Pancreas (tissue), 10 donors: ENCODE results near the gene FAF2. TPM values are rescaled to one million over a fixed set of nuclear protein-coding genes. Genes with fewer than 3 reads are reported as not detected.

Experiments
- ATAC-seq, 4 donors: fragments of 200-7000 bp; cut with Tn5 transposase; one replicate each; pipeline versions ENCODE4 v1.8.0 to v1.9.1; 2020; ENCODE audit warnings: mild to moderate bottlenecking in 4 of 4, moderate library complexity in 4 of 4
- DNase-seq, 6 donors: peaks; one replicate each; pipeline ENCODE4 v3.0.0-alpha.2; 2020
- FAIRE-seq: peaks from 2 replicates; lab custom pipeline; 2012; peaks lifted over from hg19 to GRCh38; lab: Jason Lieb, UNC
- H3K27ac ChIP-seq, 4 donors: fragments of 200-600 bp; sonication (generic); 1 replicate in 3 of 4; 2 replicates in 1 of 4; pipeline versions ENCODE4 v1.5.0 to v1.8.0; 2020
- H3K27me3 ChIP-seq, 4 donors: fragments of 200-600 bp; one replicate each; pipeline ENCODE4 v1.8.0; 2021
- H3K36me3 ChIP-seq, 3 donors: fragments of 200-600 bp; sonication (generic) in 1 of 3; one replicate each; pipeline versions ENCODE4 v1.5.0 to v1.8.0; 2020 to 2021
- H3K4me1 ChIP-seq, 3 donors: fragments of 200-600 bp; one replicate each; pipeline ENCODE4 v1.8.0; 2021
- H3K4me3 ChIP-seq, 4 donors: fragments of 200-600 bp; sonication (generic) in 2 of 4; one replicate each; pipeline versions ENCODE4 v1.5.0 to v1.8.0; 2020 to 2021
- H3K9me3 ChIP-seq, 4 donors: fragments of 200-600 bp; one replicate each; pipeline ENCODE4 v1.8.0; 2021
- CTCF ChIP-seq, 4 donors: fragments of 200-600 bp; sonication (generic) in 3 of 4; IDR thresholded peaks; one replicate each; pipeline versions ENCODE4 v1.5.0 to v1.8.0; 2021; ENCODE audit warnings: antibody characterized with exemption in 4 of 4
- WGBS, 2 donors: extraction: QIAGEN DNeasy Blood & Tissue Kit; methylation state at CpG; one replicate each; pipeline ENCODE4 v1.1.7; 2013; 5-methylcytosine and 5-hydroxymethylcytosine counted together
- intact Hi-C, 3 donors: fragments of 100-400 bp; cut with DNase I; formaldehyde crosslinking; loops; one replicate each; pipeline versions ENCODE4 v1.11.1 to v1.14.2; 2022
- polyA plus RNA-seq, 2 donors: library from polyadenylated mRNA; stranded (reverse); fragments of 200-250 nt; gene quantifications; one replicate each; pipeline ENCODE4 v1.2.3, GENCODE V29; 2013
- total RNA-seq, 6 donors: library from RNA; stranded (reverse); fragmentation: NEBNext Ultra II Directional in 4 of 6; extraction: Animal tissue kit (Norgen Biotek cat#: 25700) in 4 of 6; gene quantifications; one replicate each; pipeline versions ENCODE4 v1.2.1 to v1.2.4, GENCODE V29; 2021 to 2023
- donor health status: healthy with polysubstance abuse.
- donor health status: DM: no; HTN: no; CAD: no; lungs with moderate emphysema.
- donor health status: DM: no; HTN: no; CAD: no.
- donor health status: control.
- donor health status: control.
- donor health status: Bipolar disorder and iron deficiency.
- donor health status: DM: yes; HTN: yes; CAD: no.
- donor health status: DM: no; HTN: no; CAD: no.
- donor health status: DM: no; HTN: no; CAD: no.
- donor health status: DM: yes; HTN: yes; CAD: no.

Gene FAF2
- total and polyA plus RNA-seq, 8 donors: 6.8 to 18.0 (median 15.1) TPM

DNA sequence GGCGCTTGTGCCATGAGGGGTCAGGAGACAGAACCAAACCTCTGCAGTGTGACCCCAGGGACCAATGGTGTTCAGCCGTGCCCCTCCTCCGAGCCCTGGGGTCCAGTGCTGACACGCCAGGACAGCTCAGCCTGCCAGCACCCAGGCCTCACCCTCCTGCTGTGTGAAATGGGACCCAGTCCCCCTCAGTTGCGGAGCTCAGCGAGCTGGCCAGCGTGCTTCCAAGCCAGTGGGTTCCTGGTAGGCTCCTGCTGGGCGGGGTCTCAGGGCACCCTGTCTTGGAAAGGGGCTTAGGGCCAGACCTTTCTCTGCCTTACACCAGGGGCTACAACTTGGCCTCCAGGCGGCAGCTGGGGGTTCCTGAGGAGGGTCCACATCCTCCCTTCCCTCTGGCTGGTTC lies 84.6 kb downstream of the FAF2 start:
- H3K36me3 ChIP-seq: peaks cover 11 to 38% (median 16%) of the 10 kb centered on the region in 3 donors
- peaks cover 20 to 28% (median 22%) of the 10 kb centered on the region in 3 donors for H3K4me1 ChIP-seq
- whole genome bisulfite sequencing, 2 donors: 91 to 94% methylated on average over 9 of the region's 9 CpGs
- peak in 1 of 6 donors; percentile 75 for DNase-seq
- no peaks in the 10 kb centered on the region for H3K27me3 ChIP-seq
- TF ChIP-seq CTCF (IDR thresholded peaks at IDR 0.05): no peak
- H3K27ac ChIP-seq: peak overlapping the region in 3 of 4 donors; percentile 93 to 97 (median 95)
- intact Hi-C loops: no loop called here
- no peak overlapping the region for H3K4me3 ChIP-seq
- no peak for FAIRE-seq
- no peak for ATAC-seq
- H3K9me3 ChIP-seq: no peaks in the 10 kb centered on the region

GRCh38 chr5:176533390-176533789 lies 85.2 kb downstream of the FAF2 start:
- intact Hi-C loops: no loop called here
- H3K27me3 ChIP-seq: no peaks in the 10 kb centered on the region
- no peaks in the 10 kb centered on the region for H3K9me3 ChIP-seq
- DNase-seq (peak in 1 of 6 donors; percentile 74), FAIRE-seq (no peak), ATAC-seq (no peak)
- WGBS, 2 donors: 55 to 58% methylated on average over 8 of the region's 8 CpGs
- peak overlapping the region; percentile 37 to 97 (median 94) for H3K27ac ChIP-seq
- H3K4me1 ChIP-seq: peaks cover 20 to 31% (median 22%) of the 10 kb centered on the region in 3 donors
- H3K4me3 ChIP-seq: peak overlapping the region in 1 of 4 donors; percentile 7
- H3K36me3 ChIP-seq: peaks cover 11 to 32% (median 15%) of the 10 kb centered on the region in 3 donors
- no peak for TF ChIP-seq CTCF (IDR thresholded peaks at IDR 0.05)

DNA sequence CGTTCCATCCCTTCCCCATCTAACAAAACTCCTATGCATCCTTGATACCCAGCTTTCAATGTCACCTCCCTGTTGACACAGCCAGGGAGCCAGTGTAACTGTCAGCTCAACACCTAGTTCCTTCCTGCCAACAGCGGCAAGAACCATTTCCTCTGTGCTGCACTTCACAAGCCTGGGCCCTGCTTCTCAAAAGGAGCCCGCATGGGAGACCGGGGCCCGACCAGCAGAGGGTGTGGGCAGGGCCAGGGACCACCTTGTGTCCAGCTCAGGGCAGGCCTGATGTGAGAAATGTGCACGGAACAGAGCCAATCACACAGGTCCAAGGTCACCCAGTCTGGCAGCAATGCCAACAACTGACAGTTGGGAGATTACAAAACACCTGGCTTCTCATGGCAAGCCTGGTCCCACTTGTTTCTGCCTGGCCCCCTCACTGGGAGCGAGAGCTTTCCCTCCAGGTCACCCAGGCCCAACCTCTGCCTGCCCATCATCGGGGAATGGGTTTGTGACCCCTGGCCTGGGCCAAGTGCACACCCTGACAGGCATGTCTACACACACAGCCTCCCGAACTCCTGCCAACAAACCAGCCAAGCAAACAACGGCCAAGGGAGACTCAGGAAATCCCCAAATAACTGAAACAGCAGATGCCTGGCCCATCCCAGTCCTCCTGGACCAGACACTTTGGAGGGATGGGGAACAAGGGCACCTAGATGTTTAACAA lies 85.9 kb downstream of the FAF2 start:
- H3K36me3 ChIP-seq: peaks cover 8 to 25% (median 11%) of the 10 kb centered on the region in 3 donors
- intact Hi-C loops: no loop called here
- no peaks in the 10 kb centered on the region for H3K27me3 ChIP-seq
- peaks cover 22 to 35% (median 24%) of the 10 kb centered on the region in 3 donors for H3K4me1 ChIP-seq
- H3K27ac ChIP-seq: peak overlapping the region; percentile 37 to 97 (median 94)
- 1 to 4% methylated on average over 10 of the region's 10 CpGs for WGBS, 2 donors
- peak in 2 of 4 donors; percentile 10 to 19 for ATAC-seq
- DNase-seq: peak in 5 of 6 donors; percentile 70 to 81 (median 74)
- no peak for TF ChIP-seq CTCF (IDR thresholded peaks at IDR 0.05)
- no peak for FAIRE-seq
- H3K4me3 ChIP-seq: peak overlapping the region in 1 of 4 donors; percentile 7
- H3K9me3 ChIP-seq: no peaks in the 10 kb centered on the region

DNA sequence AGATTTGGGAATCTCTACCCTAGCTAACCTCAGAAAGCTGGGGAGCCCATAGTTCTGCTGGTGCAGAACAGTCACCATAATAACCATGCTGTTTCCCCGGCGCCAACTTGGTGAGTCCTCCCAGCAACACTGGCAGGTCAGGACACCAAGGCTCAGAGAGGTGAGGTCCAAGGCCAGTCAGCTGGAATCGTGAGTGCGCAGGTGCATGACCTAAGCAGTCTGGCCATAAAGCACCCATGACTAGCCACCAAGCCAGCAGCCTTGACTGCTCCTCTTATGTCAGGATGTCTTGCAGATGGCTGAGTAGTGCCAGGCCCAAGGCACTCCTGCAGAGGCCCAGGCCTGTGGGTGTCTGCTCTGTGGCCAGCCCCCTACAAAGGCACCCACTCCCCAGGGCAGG lies 86.5 kb downstream of the FAF2 start:
- Histone ChIP-seq H3K4me3 (peak overlapping the region in 1 of 4 donors; percentile 92), H3K27ac (peak overlapping the region; percentile 37 to 97 (median 94)), H3K36me3 (peaks cover 2 to 19% (median 7%) of the 10 kb centered on the region in 3 donors), H3K9me3 (no peaks in the 10 kb centered on the region), H3K4me1 (peaks cover 22 to 35% (median 24%) of the 10 kb centered on the region in 3 donors), H3K27me3 (no peaks in the 10 kb centered on the region)
- WGBS, 2 donors: 30 to 35% methylated on average over 4 of the region's 4 CpGs
- no peak for TF ChIP-seq CTCF (IDR thresholded peaks at IDR 0.05)
- peak in 1 of 6 donors; percentile 65 for DNase-seq
- ATAC-seq: no peak
- no peak for FAIRE-seq
- intact Hi-C loops: no loop called here
